NOMO-1 treated with DMSO at 0.1 percent for 48 hours (cell line): ENCODE data around the gene RRP36.
A peak's percentile ranks its signal among the peaks of the same experiment; 100 is the strongest.
"Not testable (repeated sequence)": the region's sequence is repeated elsewhere in the genome, so short reads cannot be mapped to it uniquely, and the experiment has no call there.

Source experiments
- DNase-seq: peaks from one replicate; lab custom pipeline; 2025; ENCODE audit not compliant: unreplicated experiment; lab: John Stamatoyannopoulos, UW

The RRP36 gene

GRCh38 chr6:43021270-43022047 is at the start of gene RRP36:
Gene RRP36, plus strand, starts transcription at chr6:43021623. Its CDS starts 32 bp downstream, at chr6:43021655.
- peak; percentile 69 for DNase-seq

- DNase-seq = no peak
Observed at GRCh38 chr6:42971746-42972327, 49.6 kb upstream of the RRP36 start.

GRCh38 chr6:42973926-42974325 is 47.5 kb upstream of the RRP36 start:
- no peak for DNase-seq

- DNase-seq = no peak
Observed at GRCh38 chr6:42974919-42975505, 46.4 kb upstream of the RRP36 start.

- no peak for DNase-seq
Observed at GRCh38 chr6:42978487-42978838, 43.0 kb upstream of the RRP36 start.

- peak; percentile 92 for DNase-seq
Observed at GRCh38 chr6:42978839-42979522, 42.4 kb upstream of the RRP36 start, which contains the start of gene PEX6. Gene PEX6, minus strand, starts transcription at chr6:42979181. Its CDS starts 31 bp downstream, at chr6:42979150.

GRCh38 chr6:42979523-42980177 is 41.8 kb upstream of the RRP36 start:
- DNase-seq = peak; percentile 31

- DNase-seq = no peak
Observed at GRCh38 chr6:42981836-42982235, 39.6 kb upstream of the RRP36 start.

- DNase-seq = peak; percentile 100
Observed at GRCh38 chr6:42984001-42984923, 37.2 kb upstream of the RRP36 start, which contains the start of gene PPP2R5D. Gene PPP2R5D, plus strand, starts transcription at chr6:42984570. Its CDS starts 108 bp downstream, at chr6:42984678.

- no peak for DNase-seq
Observed at GRCh38 chr6:42984924-42985475, 36.4 kb upstream of the RRP36 start.

GRCh38 chr6:42987533-42988451 is 33.6 kb upstream of the RRP36 start:
- DNase-seq = no peak

GRCh38 chr6:42988486-42989020 is 32.9 kb upstream of the RRP36 start:
- no peak for DNase-seq

GRCh38 chr6:42989923-42990322 is 31.5 kb upstream of the RRP36 start:
- DNase-seq = no peak

GRCh38 chr6:42993445-42993844 is 28.0 kb upstream of the RRP36 start:
- no peak for DNase-seq

GRCh38 chr6:42996513-42996912 is 24.9 kb upstream of the RRP36 start:
- no peak for DNase-seq

- not testable (repeated sequence) for DNase-seq
Observed at GRCh38 chr6:42998205-42998604, 23.2 kb upstream of the RRP36 start.

GRCh38 chr6:43001843-43002242 is 19.6 kb upstream of the RRP36 start:
- DNase-seq = no peak

GRCh38 chr6:43005844-43006243 is 15.6 kb upstream of the RRP36 start:
- no peak for DNase-seq
